Measurements from ENCODE around the gene DMD.

The DMD gene

GRCh38 chrX:31298916-31299315 is 1912.4 kb downstream of the DMD start:
- no peak for DNase-seq (ENCODE audit: low read depth, low spot score)

DNA sequence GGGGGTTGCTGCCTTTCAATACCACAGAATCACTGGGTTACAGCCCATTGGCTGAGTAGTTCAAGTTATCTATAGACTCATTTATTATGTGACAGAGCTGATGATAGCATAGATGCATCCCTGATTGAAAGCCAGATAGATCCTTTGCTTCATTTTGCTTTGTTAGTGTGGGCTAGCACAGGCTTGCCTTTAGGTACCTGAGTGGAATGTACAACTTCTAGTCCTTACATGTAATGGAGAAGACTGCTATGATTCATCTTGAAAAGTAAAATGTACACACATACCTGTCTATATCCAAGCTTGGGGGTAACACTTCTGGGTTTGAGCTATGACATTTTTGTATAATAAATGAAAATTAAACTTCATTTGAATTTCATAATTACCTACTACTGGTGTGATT is 1913.5 kb downstream of the DMD start:
- no peak for DNase-seq (ENCODE audit: low read depth, low spot score)

DNA sequence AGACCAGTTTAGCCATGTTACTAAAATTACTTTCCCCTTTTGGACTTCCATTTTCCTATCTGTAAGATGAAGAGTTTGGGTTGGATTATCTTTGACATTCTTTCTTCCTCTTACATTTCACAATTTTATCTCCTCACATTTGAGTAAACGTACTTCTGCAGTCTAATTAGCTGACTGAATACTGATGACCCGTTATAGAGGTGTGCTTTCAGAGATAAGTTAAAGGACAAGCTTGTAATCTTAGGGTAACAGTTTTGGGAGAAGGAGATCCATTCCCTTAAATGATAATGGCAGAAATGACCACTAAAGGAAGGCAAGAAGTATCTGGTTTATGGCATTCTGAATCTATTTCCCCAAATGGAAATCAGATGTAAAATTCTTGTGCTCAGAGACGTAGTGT is 1916.9 kb downstream of the DMD start:
- no peak for DNase-seq (ENCODE audit: low read depth, low spot score)

- DNase-seq (ENCODE audit: low read depth, low spot score), result no peak
These were observed 1917.9 kb downstream of the DMD start for GRCh38 chrX:31293409-31293808.

DNA sequence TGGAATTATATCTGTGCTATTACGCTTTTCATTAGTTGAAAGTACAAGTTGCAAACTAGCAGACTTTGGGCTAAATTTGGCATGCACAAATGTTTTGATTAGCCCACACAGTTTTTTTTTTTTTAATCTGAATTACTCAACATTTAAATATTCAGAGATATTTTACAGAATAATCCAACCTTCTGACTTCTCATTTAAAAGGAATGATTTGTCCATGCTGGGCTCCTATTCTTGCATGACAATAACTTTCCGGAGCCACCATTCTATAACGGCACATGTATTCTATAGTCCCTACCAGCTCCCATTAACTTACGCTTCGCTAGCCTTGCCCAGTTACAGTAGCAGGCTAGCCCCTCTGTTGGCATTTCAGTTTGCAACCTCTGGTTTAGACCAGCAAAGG is 1920.2 kb downstream of the DMD start:
- DNase-seq (ENCODE audit: low read depth, low spot score), result no peak

- DNase-seq (ENCODE audit: low read depth, low spot score), result no peak
These were observed 1923.5 kb downstream of the DMD start for GRCh38 chrX:31287861-31288260.

GRCh38 chrX:31280580-31280979 is 1930.8 kb downstream of the DMD start:
- DNase-seq (ENCODE audit: low read depth, low spot score), result no peak

- no peak for DNase-seq (ENCODE audit: low read depth, low spot score)
These were observed 1932.0 kb downstream of the DMD start for GRCh38 chrX:31279359-31279758.

DNA sequence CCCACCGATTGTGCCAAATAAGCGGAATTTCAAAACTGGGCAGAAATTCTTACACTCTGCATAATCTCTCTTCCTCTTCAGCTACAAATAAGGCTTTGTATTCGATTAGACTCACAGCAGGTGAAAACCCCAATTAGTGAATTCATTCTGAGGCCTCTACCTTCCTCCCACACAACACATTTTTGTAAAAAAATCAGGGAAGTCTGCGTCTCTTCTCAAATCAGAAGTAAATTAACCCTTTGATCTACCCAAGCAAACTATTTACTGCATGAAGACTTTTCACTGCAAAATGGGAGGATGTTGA is 1938.9 kb downstream of the DMD start:
- DNase-seq (ENCODE audit: low read depth, low spot score), result no peak

GRCh38 chrX:31271615-31272471 is 1939.5 kb downstream of the DMD start:
- DNase-seq (ENCODE audit: low read depth, low spot score), result peak; percentile 36

DNA sequence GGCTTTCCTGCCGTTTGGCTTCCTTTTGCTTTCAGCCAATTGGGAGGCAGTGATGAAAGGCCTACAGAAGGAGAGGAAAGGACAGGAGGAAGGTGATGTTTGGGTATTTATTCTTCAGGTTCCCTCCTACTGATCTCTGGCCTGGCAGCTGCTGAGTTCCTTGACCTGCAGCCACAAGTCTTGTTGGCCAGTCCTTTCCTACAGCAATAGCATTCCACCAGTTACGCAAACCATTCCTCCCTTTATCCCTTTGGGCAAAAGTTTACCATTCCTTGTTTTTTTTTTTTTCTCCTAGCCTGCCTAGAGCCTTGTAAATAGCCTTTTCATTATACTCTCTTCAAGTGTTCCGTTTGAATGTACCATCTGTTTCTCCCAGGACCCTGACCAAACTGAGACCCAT is 1941.4 kb downstream of the DMD start:
- DNase-seq (ENCODE audit: low read depth, low spot score), result no peak

GRCh38 chrX:31268359-31268758 is 1943.0 kb downstream of the DMD start:
- no peak for DNase-seq (ENCODE audit: low read depth, low spot score)

GRCh38 chrX:31266203-31267076 is 1944.9 kb downstream of the DMD start:
- DNase-seq (ENCODE audit: low read depth, low spot score), result peak; percentile 66

DNA sequence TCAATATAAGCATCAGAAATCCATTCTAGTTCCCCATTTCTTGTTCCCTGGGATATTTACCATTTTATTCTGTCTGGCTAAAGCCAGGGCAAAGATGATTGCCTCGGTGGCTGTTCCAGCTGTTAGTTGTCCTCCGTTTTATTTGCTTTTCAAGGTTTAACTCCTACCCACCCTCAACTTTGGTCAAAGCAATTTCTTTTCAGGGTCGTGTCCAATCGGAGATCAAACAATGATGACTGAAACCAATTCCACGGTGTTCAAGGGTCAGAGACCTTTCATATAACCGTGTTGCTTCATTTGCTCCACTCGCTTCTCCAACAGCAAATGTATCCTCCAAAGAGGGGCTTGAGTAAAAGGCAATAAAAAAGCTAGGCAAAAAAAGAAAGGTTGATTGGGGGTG is 1946.0 kb downstream of the DMD start:
- DNase-seq (ENCODE audit: low read depth, low spot score), result no peak

- peak; percentile 75 for DNase-seq (ENCODE audit: low read depth, low spot score)
These were observed 1951.0 kb downstream of the DMD start for GRCh38 chrX:31260351-31260750.

GRCh38 chrX:31258166-31258565 is 1953.2 kb downstream of the DMD start:
- no peak for DNase-seq (ENCODE audit: low read depth, low spot score)

GRCh38 chrX:31255310-31256033 is 1955.9 kb downstream of the DMD start:
- no peak for DNase-seq (ENCODE audit: low read depth, low spot score)

DNA sequence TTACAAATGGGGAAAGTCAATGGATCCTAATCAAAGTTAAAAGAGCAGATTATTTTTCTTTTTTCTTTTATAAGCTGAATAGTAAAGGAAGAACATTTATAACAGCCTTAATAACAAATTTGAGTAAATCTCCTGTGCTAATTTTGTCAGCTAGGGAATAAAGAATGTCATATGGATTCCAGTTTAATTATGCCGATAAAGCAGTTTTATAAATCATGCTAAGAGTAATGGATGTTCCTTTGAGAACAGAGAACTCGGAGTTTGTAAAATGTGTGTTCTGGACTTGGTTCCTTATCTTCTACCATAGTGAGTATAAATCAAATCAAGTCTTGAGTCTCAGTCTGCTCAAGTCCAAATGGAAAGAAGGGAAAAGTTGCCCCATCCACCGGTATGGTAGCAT is 1959.2 kb downstream of the DMD start:
- no peak for DNase-seq (ENCODE audit: low read depth, low spot score)

GRCh38 chrX:31251336-31251735 is 1960.0 kb downstream of the DMD start:
- DNase-seq (ENCODE audit: low read depth, low spot score), result no peak

- DNase-seq (ENCODE audit: low read depth, low spot score), result no peak
These were observed 1965.6 kb downstream of the DMD start for GRCh38 chrX:31245714-31246113.

DNA sequence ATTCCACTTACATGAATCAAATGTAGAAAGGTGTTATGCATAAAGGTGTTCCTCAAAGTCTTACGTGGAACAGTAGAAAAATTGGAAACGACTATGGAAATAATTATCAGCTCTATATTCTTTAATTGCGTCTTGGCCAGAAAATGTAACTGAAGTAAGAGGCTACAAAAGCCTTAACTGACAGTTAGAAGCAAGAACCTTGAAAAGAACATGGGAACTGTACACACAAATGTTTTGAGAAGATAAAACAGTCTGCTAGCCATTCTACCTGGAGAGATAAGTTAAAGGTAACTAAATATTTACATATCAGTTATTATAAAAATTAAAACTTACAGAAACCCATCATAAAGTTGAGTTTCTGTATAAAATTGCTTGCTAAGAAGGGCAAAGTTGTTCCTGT is 1967.5 kb downstream of the DMD start:
- no peak for DNase-seq (ENCODE audit: low read depth, low spot score)

- DNase-seq (ENCODE audit: low read depth, low spot score), result no peak
These were observed 1970.4 kb downstream of the DMD start for GRCh38 chrX:31240982-31241381.
